KMS-11 (cell line): ENCODE measurements around the gene DLG1.

ENCODE experiments used
- H2AFZ ChIP-seq: fragments of 200-600 bp; sonication (generic); 2 replicates; pipeline ENCODE4 v1.6.1; 2016; ENCODE audit warnings: antibody characterized with exemption, mixed run types, low read depth
- H3K27ac ChIP-seq: fragments of 200-600 bp; sonication (generic); 2 replicates; pipeline ENCODE4 v1.6.1; 2016; ENCODE audit warnings: mild to moderate bottlenecking, mixed run types
- H3K27me3 ChIP-seq: fragments of 200-600 bp; sonication (generic); 2 replicates; pipeline ENCODE4 v1.6.1; 2017; ENCODE audit warnings: mild to moderate bottlenecking, low read depth, mixed run types, moderate library complexity; ENCODE audit not compliant: insufficient read depth
- H3K36me3 ChIP-seq: fragments of 200-600 bp; sonication (generic); 2 replicates; pipeline ENCODE4 v1.6.1; 2017; ENCODE audit warnings: mild to moderate bottlenecking, mixed run types; ENCODE audit not compliant: insufficient read depth
- H3K4me1 ChIP-seq: fragments of 200-600 bp; sonication (generic); 2 replicates; pipeline ENCODE4 v1.6.1; 2016; ENCODE audit warnings: mild to moderate bottlenecking, low read depth, mixed run types; ENCODE audit not compliant: poor library complexity, severe bottlenecking
- H3K4me2 ChIP-seq: fragments of 200-600 bp; sonication (generic); 2 replicates; pipeline ENCODE4 v1.7.0; 2016; ENCODE audit warnings: mild to moderate bottlenecking, mixed run types
- H3K4me3 ChIP-seq: fragments of 200-600 bp; sonication (generic); IDR thresholded peaks from 2 replicates; pipeline ENCODE4 v1.6.1; 2017; ENCODE audit warnings: low read depth, low read length, mixed read lengths; ENCODE audit not compliant: insufficient read depth
- H3K79me2 ChIP-seq: fragments of 200-600 bp; sonication (generic); 2 replicates; pipeline ENCODE4 v1.6.1; 2016; ENCODE audit warnings: low read depth, mixed run types; ENCODE audit not compliant: insufficient read depth
- H3K9ac ChIP-seq: fragments of 200-600 bp; sonication (generic); 2 replicates; pipeline ENCODE4 v1.6.1; 2016; ENCODE audit warnings: mild to moderate bottlenecking, mixed run types
- H4K20me1 ChIP-seq: fragments of 200-600 bp; sonication (generic); 2 replicates; pipeline ENCODE4 v1.6.1; 2016; ENCODE audit warnings: mild to moderate bottlenecking, mixed run types; ENCODE audit not compliant: insufficient read depth
- CTCF ChIP-seq: fragments of 200-600 bp; sonication (generic); conservative IDR thresholded peaks from 2 replicates; pipeline ENCODE4 v1.6.1; 2017; ENCODE audit warnings: low read depth, mild to moderate bottlenecking, antibody characterized with exemption, low read length, moderate library complexity, mixed read lengths

DLG1 gene

GRCh38 chr3:197171481-197172067 lies 126.8 kb downstream of the DLG1 start:
- Histone ChIP-seq H4K20me1 (no peaks in the 10 kb centered on the region), H3K27ac (peak overlapping the region; percentile 4; the same call in 1 of the 2 replicates), H3K4me3 (no peak overlapping the region), H3K9ac (no peak overlapping the region), H3K4me1 (peaks cover 7% of the 10 kb centered on the region), H3K79me2 (no peaks in the 10 kb centered on the region), H2AFZ (no peak overlapping the region), H3K27me3 (no peaks in the 10 kb centered on the region), H3K4me2 (no peak overlapping the region), H3K36me3 (no peaks in the 10 kb centered on the region)
- no peak for TF ChIP-seq CTCF

GRCh38 chr3:197169028-197169427 lies 129.4 kb downstream of the DLG1 start:
- no peak for TF ChIP-seq CTCF
- H3K27ac ChIP-seq, result no peak overlapping the region
- H3K79me2 ChIP-seq, result no peaks in the 10 kb centered on the region
- H3K9ac ChIP-seq, result no peak overlapping the region
- H3K4me3 ChIP-seq, result no peak overlapping the region
- no peaks in the 10 kb centered on the region for H3K4me1 ChIP-seq
- no peak overlapping the region for H3K4me2 ChIP-seq
- no peaks in the 10 kb centered on the region for H3K27me3 ChIP-seq
- no peak overlapping the region for H2AFZ ChIP-seq
- no peaks in the 10 kb centered on the region for H3K36me3 ChIP-seq
- no peaks in the 10 kb centered on the region for H4K20me1 ChIP-seq

GRCh38 chr3:197168606-197169005 lies 129.8 kb downstream of the DLG1 start:
- no peaks in the 10 kb centered on the region for H3K36me3 ChIP-seq

GRCh38 chr3:197168063-197168462 lies 130.3 kb downstream of the DLG1 start:
- Histone ChIP-seq H2AFZ (no peak overlapping the region), H3K4me3 (no peak overlapping the region), H3K27ac (no peak overlapping the region), H4K20me1 (no peaks in the 10 kb centered on the region), H3K9ac (no peak overlapping the region), H3K79me2 (no peaks in the 10 kb centered on the region), H3K27me3 (no peaks in the 10 kb centered on the region), H3K36me3 (no peaks in the 10 kb centered on the region), H3K4me1 (no peaks in the 10 kb centered on the region), H3K4me2 (no peak overlapping the region)
- no peak for TF ChIP-seq CTCF

More at GRCh38 chr3:197168606-197169005, 129.8 kb downstream of the DLG1 start:
- no peak overlapping the region for H3K9ac ChIP-seq
- H4K20me1 ChIP-seq, result no peaks in the 10 kb centered on the region
- no peak overlapping the region for H3K4me2 ChIP-seq
- H3K27ac ChIP-seq, result no peak overlapping the region
- no peaks in the 10 kb centered on the region for H3K27me3 ChIP-seq
- H2AFZ ChIP-seq, result no peak overlapping the region
- H3K4me3 ChIP-seq, result no peak overlapping the region
- no peaks in the 10 kb centered on the region for H3K79me2 ChIP-seq
- no peaks in the 10 kb centered on the region for H3K4me1 ChIP-seq
- no peak for TF ChIP-seq CTCF
